GM19240 (cell line): ENCODE results near the gene MDC1.
"Not testable (repeated sequence)": the region's sequence is repeated elsewhere in the genome, so short reads cannot be mapped to it uniquely, and the experiment has no call there.

Source experiments
- DNase-seq: peaks from one replicate; pipeline ENCODE4 v3.0.0; 2011; ENCODE audit warnings: low spot score; ENCODE audit not compliant: insufficient read length

Gene MDC1, protein sequence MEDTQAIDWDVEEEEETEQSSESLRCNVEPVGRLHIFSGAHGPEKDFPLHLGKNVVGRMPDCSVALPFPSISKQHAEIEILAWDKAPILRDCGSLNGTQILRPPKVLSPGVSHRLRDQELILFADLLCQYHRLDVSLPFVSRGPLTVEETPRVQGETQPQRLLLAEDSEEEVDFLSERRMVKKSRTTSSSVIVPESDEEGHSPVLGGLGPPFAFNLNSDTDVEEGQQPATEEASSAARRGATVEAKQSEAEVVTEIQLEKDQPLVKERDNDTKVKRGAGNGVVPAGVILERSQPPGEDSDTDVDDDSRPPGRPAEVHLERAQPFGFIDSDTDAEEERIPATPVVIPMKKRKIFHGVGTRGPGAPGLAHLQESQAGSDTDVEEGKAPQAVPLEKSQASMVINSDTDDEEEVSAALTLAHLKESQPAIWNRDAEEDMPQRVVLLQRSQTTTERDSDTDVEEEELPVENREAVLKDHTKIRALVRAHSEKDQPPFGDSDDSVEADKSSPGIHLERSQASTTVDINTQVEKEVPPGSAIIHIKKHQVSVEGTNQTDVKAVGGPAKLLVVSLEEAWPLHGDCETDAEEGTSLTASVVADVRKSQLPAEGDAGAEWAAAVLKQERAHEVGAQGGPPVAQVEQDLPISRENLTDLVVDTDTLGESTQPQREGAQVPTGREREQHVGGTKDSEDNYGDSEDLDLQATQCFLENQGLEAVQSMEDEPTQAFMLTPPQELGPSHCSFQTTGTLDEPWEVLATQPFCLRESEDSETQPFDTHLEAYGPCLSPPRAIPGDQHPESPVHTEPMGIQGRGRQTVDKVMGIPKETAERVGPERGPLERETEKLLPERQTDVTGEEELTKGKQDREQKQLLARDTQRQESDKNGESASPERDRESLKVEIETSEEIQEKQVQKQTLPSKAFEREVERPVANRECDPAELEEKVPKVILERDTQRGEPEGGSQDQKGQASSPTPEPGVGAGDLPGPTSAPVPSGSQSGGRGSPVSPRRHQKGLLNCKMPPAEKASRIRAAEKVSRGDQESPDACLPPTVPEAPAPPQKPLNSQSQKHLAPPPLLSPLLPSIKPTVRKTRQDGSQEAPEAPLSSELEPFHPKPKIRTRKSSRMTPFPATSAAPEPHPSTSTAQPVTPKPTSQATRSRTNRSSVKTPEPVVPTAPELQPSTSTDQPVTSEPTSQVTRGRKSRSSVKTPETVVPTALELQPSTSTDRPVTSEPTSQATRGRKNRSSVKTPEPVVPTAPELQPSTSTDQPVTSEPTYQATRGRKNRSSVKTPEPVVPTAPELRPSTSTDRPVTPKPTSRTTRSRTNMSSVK (N-terminal part only)

GRCh38 chr6:30717129-30717844 is at the start of gene MDC1:
Gene MDC1 (minus strand): TSS chr6:30717281. CDS start chr6:30715175, 2,106 bp downstream.
- peak; percentile 86 for DNase-seq

GRCh38 chr6:30766461-30767157 is 49.5 kb upstream of the MDC1 start:
- DNase-seq = no peak

- DNase-seq = not testable (repeated sequence)
Observed at GRCh38 chr6:30765495-30765894, 48.4 kb upstream of the MDC1 start.

DNA sequence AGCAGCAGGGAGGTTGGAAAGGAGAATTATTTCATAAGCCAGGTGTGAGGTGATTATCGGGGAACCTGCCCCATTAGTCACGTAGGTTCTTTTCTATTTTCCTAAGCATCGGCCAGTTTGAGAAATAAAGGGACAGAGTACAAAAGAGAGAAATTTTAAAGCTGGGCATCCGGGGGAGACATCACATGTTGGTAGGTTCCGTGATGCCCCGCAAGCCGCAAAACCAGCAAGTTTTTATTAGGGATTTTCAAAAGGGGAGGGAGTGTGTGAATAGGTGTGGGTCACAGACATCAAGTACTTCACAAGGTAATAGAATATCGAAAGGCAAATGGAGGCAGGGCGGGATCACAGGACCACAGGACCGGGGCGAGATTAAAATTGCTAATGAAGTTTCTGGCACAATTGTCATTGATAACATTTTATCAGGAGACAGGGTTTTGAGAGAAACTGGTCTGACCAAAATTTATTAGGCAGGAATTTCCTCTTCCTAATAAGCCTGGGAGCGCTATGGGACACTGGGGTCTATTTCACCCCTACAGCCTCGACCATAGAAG is 47.5 kb upstream of the MDC1 start:
- not testable (repeated sequence) for DNase-seq

DNA sequence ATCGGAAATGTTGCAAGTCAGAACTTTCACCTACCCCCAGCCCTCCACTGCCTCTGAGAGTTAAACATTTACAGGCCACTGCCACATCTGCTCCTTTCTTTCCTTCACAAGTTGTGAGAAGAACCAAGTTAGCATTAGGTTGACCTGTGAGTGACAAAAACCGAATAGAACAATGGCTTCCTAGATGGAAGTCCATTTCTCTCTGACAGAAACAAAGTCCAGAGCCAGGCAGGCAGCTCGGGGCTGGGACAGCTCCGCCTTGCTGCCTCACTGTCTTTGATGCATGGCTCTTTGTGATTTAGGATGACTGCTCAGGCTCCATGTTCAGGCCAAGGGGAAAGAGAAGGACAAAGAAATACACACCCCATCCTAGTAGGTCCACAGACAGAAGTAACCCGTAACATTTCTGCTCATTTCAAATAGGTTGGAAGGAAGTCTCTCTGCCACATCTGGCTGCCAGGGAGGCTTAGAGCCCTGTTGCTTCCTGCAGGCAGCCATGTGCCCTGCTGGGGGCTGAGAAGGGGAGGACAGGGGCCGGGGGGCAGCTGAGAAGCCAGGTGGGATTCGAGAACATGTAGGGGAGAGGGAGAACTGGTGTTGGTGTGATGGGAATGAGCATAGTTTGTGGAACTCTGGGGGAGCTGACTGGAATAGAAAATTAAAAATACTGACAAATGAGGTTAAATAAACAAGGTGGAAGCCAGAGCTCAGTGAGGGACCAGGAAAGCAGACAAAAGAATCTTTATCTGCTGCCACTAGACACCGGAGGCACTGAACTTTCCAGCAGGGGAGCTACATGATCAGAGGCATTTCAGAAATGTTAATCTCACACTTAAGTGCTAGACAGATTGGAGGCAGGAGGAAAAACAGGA is 46.8 kb upstream of the MDC1 start:
- no peak for DNase-seq

- DNase-seq = no peak
Observed at GRCh38 chr6:30763155-30763617, 46.1 kb upstream of the MDC1 start.

DNA sequence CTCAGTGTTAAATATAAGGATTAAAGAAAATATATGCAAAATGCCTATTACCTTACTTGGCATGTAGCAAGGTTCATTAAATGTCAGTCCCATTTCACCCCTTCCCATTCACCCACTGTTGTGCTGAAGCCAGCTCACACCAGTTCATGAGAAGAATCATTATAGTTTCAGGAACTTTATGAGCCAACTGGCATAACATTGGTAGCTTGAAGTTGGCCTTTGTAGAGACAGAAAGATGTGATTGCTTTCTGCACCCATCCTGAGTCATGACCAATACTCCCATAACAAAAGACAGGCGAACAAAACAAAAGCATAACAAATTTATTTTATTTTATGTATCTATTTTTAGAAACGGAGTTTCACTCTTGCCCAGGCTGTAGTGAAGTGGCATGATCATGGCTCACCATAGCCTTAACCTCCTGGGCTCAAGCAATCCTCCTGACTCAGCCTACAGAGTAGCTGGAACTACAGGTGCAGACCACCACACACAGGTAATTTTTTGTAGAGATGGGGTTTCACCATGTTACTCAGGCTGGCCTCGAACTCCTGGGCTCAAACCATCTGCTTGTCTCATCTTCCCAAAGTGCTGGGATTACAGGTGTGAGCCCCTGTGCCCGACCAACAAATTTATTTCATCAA is 44.8 kb upstream of the MDC1 start:
- no peak for DNase-seq

- DNase-seq = no peak
Observed at GRCh38 chr6:30760549-30760948, 43.5 kb upstream of the MDC1 start.

- no peak for DNase-seq
Observed at GRCh38 chr6:30759575-30760239, 42.6 kb upstream of the MDC1 start.

GRCh38 chr6:30757261-30757904 is 40.3 kb upstream of the MDC1 start:
- DNase-seq = no peak

DNA sequence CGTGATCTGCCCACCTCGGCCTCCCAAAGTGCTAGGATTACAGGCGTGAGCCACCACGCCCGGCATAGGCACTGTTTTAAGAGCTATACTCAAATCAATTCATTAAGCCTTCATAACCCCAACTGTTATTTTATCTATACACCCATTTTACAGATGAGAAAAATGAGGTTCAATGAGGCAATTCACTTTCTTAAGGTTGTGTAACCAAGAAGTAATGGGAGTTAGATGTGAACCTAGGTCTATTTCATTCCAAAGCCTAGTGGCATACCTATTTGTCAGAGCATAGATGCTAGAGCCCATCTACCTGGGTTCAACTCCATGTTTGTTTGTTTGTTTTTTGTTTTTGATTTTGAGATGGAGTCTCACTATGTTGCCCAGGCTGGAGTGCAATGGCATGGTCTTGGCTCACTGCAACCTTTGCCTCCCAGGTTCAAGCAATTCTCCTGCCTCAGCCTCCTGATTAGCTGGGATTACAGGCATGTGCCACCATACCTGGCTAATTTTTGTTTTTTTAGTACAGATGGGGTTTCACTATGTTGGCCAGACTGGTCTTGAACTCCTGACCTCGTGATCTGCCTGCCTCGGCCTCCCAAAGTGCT is 39.4 kb upstream of the MDC1 start:
- DNase-seq = not testable (repeated sequence)

GRCh38 chr6:30754631-30755030 is 37.5 kb upstream of the MDC1 start:
- no peak for DNase-seq

DNA sequence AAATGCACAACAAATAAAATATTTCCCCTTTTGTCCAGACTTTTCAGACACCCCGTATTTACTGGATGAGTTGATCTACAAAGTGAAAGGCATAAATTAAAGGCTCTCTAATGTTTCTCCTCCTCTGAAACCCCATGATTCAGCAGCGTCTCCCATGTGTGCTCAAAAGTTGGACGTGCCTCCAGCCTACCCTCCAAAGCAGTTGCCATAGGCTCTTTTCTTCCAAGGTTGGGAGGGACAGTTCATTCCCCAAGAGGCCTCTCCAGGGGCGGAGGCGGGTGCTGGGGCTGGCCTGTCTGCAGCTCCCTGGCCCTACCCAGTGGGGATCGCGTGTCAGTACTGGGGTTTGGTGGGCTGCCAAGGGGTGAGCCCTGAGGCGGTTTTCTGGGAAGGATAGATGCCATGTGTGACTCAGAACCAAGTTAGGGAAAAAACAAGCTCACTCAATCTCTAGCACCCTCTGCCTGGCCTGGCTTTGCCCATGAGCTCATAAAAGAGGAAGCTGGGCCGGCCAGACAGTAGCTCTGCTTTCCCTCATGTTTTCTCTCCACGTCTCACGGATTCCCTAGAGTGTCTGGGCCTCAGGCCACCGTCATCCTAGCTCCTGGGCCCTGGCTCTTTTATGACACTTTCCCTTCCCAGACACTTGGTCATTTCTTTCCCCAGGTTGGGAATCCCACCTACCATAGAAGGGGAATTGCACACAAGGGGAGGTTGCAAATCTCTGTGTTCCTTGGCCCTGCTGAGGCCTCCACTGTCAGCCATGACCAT is 35.3 kb upstream of the MDC1 start:
- no peak for DNase-seq

DNA sequence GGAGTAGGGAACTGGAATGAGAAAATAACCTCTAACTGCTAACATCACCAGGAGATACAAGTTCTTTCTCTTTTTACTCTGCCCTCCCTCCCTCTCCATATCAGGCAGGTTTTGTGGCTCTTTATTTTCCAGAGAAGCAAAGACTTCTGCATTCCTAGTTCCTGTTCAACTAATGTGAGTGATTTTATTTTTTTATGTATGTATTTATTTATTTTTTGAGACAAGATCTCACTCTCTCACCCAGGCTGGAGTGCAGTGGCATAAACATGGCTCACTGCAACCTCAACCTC is 33.2 kb upstream of the MDC1 start:
- DNase-seq = no peak

- DNase-seq = no peak
Observed at GRCh38 chr6:30749554-30750378, 32.7 kb upstream of the MDC1 start.
